ENCODE results near the gene FAM43A. TPM values are rescaled to one million over a fixed set of nuclear protein-coding genes. Genes with fewer than 3 reads are reported as not detected.

Gene FAM43A
- total and polyA plus RNA-seq, 9 of the 15 experiments (the other 6 are each of a cell fraction or from before 2014, with no cell fraction given), result 0.03 to 1.2 (median 0.21) TPM

GRCh38 chr3:194680888-194681615 lies 4.6 kb upstream of the FAM43A start:
- DNase-seq (ENCODE audit: extremely low read depth in 1 of 4, low spot score in 3 of 4), result no peak
- Histone ChIP-seq H3K9ac (ENCODE audit: insufficient read depth in 1 of 2, low read depth in 2 of 2, low read length in 2 of 2) (no peak overlapping the region), H3K36me3 (ENCODE audit: control insufficient read depth, insufficient read depth, low read length) (no peaks in the 10 kb centered on the region), H3K9me1 (ENCODE audit: control insufficient read depth, insufficient read depth, low read length) (no peaks in the 10 kb centered on the region), H3K79me2 (ENCODE audit: control insufficient read depth, insufficient read depth, low read length) (no peaks in the 10 kb centered on the region), H3K9me3 (replicated peaks; ENCODE audit: control insufficient read depth, insufficient read depth, low read depth, low read length) (no peaks in the 10 kb centered on the region), H3K4me1 (replicated peaks in 1 of 2; ENCODE audit: control insufficient read depth in 2 of 2, insufficient read depth in 2 of 2, low read length in 2 of 2) (peaks cover 11 to 15% of the 10 kb centered on the region in 2 experiments), H3K4me3 (no peak overlapping the region), H3K27ac (ENCODE audit: extremely low read depth, low read depth, low read length) (no peak overlapping the region), H4K20me1 (replicated peaks; ENCODE audit: control insufficient read depth, insufficient read depth, low read length) (no peaks in the 10 kb centered on the region), H2AFZ (ENCODE audit: low read depth, low read length) (peak overlapping the region; percentile 79), H3K4me2 (ENCODE audit: insufficient read depth, low read length) (no peak overlapping the region), H3K27me3 (ENCODE audit: control insufficient read depth in 2 of 2, insufficient read depth in 2 of 2, low read length in 2 of 2) (peaks cover 0 to 15% of the 10 kb centered on the region in 2 experiments; a peak in 3 of 5 replicates)
- WGBS (ENCODE audit: insufficient coverage, low coverage, missing lambda C conversion rate), result 45% methylated on average over 11 of the region's 11 CpGs
- no peak for FAIRE-seq
- ChIA-PET POLR2A (interaction anchor here (1.2 kb wide), 1 partner anchor 121 kb away, joined by 3 read pairs; no protein-coding TSS in a partner anchor), CTCF (ENCODE audit: low intra/inter-chr PET ratio) (no interaction called here)
- in situ Hi-C loops (cut with MboI) (loop anchor here (5.0 to 10.0 kb wide), 3 partner anchors 424 to 844 kb away; no protein-coding TSS in a partner anchor), intact Hi-C loops (cut with micrococcal nuclease) (loop anchor here (10.0 kb wide), 1 partner anchor 274 kb away; no protein-coding TSS in a partner anchor)
- no peak for ATAC-seq
- no TSS peak for BruUV-seq (replicated peaks)
- TF ChIP-seq, protein P1, sequence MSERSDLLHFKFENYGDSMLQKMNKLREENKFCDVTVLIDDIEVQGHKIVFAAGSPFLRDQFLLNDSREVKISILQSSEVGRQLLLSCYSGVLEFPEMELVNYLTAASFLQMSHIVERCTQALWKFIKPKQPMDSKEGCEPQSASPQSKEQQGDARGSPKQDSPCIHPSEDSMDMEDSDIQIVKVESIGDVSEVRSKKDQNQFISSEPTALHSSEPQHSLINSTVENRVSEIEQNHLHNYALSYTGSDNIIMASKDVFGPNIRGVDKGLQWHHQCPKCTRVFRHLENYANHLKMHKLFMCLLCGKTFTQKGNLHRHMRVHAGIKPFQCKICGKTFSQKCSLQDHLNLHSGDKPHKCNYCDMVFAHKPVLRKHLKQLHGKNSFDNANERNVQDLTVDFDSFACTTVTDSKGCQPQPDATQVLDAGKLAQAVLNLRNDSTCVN (CRISPR knock-in tag; IDR thresholded peaks at IDR 0.05), result no peak
- TF ChIP-seq TARDBP (IDR thresholded peaks at IDR 0.05) (no peak), KLF13 (tag; IDR thresholded peaks at IDR 0.05; ENCODE audit: borderline replicate concordance, low read depth) (no peak), SMC3 (conservative IDR thresholded peaks at IDR 0.05; ENCODE audit: insufficient read depth, low read depth, low read length) (no peak), ZNF696 (CRISPR knock-in tag; conservative IDR thresholded peaks at IDR 0.05) (no peak), MAFK (IDR thresholded peaks at IDR 0.05; ENCODE audit: low read length) (no peak), RBM22 (IDR thresholded peaks at IDR 0.05; ENCODE audit: low read depth, low read length, poor library complexity, severe bottlenecking) (no peak), GTF2A2 (tag; IDR thresholded peaks at IDR 0.05) (no peak), ETS1 (conservative IDR thresholded peaks at IDR 0.05; ENCODE audit: control insufficient read depth, low read depth, low read length) (no peak), YY1 (IDR thresholded peaks at IDR 0.05; ENCODE audit: borderline replicate concordance in 1 of 3, control insufficient read depth in 1 of 3, extremely low read depth in 1 of 3, insufficient read depth in 3 of 3, insufficient read length in 1 of 3, insufficient replicate concordance in 2 of 3, low read depth in 1 of 3, low read length in 2 of 3) (peak in 1 of 3 experiments; percentile 11), EHMT2 (IDR thresholded peaks at IDR 0.05) (0 out of 2 replicates have a peak, but pooled peaks have one; percentile 16), SRSF7 (optimal IDR thresholded peaks at IDR 0.05; ENCODE audit: low read depth, low read length) (no peak), NFE2 (IDR thresholded peaks at IDR 0.05; ENCODE audit: low read depth) (no peak)
- TF ChIP-seq, protein P2, sequence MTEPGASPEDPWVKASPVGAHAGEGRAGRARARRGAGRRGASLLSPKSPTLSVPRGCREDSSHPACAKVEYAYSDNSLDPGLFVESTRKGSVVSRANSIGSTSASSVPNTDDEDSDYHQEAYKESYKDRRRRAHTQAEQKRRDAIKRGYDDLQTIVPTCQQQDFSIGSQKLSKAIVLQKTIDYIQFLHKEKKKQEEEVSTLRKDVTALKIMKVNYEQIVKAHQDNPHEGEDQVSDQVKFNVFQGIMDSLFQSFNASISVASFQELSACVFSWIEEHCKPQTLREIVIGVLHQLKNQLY (CRISPR knock-in tag; conservative IDR thresholded peaks at IDR 0.05), result no peak

Data from K562 (cell line).